GM19023 (cell line): ENCODE data around the gene NRG3.

Experiments
- ATAC-seq: cut with Tn5 transposase; IDR thresholded peaks from one replicate; pipeline ENCODE4 v1.9.1; 2021; ENCODE audit warnings: mild to moderate bottlenecking, moderate library complexity; ENCODE audit not compliant: unreplicated experiment

Gene NRG3

GRCh38 chr10:81874875-81875466 is at the start of gene NRG3:
NRG3 (plus strand) TSS chr10:81875194.
- ATAC-seq: no peak

- ATAC-seq: no peak
Measured at GRCh38 chr10:81828251-81828650, 46.7 kb upstream of the NRG3 start.

- no peak for ATAC-seq
Measured at GRCh38 chr10:81831060-81831459, 43.9 kb upstream of the NRG3 start.

GRCh38 chr10:81838950-81839349 is 36.0 kb upstream of the NRG3 start:
- ATAC-seq: no peak

GRCh38 chr10:81843042-81843441 is 32.0 kb upstream of the NRG3 start:
- ATAC-seq: no peak

- ATAC-seq: no peak
Measured at GRCh38 chr10:81847675-81848074, 27.3 kb upstream of the NRG3 start.

GRCh38 chr10:81848514-81848913 is 26.5 kb upstream of the NRG3 start:
- ATAC-seq: no peak

- no peak for ATAC-seq
Measured at GRCh38 chr10:81848931-81849330, 26.1 kb upstream of the NRG3 start.

GRCh38 chr10:81862596-81862995 is 12.4 kb upstream of the NRG3 start:
- ATAC-seq: no peak

- ATAC-seq: no peak
Measured at GRCh38 chr10:81863771-81864170, 11.2 kb upstream of the NRG3 start.

GRCh38 chr10:81865581-81865980 is 9.4 kb upstream of the NRG3 start:
- ATAC-seq: no peak

- ATAC-seq: peak; percentile 96
Measured at GRCh38 chr10:81866753-81867152, 8.2 kb upstream of the NRG3 start.

GRCh38 chr10:81870472-81870871 is 4.5 kb upstream of the NRG3 start:
- ATAC-seq: no peak

- ATAC-seq: no peak
Measured at GRCh38 chr10:81871558-81871957, 3.4 kb upstream of the NRG3 start.

GRCh38 chr10:81872206-81872862 is 2.7 kb upstream of the NRG3 start:
- ATAC-seq: no peak

GRCh38 chr10:81873231-81873931 is 1.6 kb upstream of the NRG3 start:
- ATAC-seq: no peak

- no peak for ATAC-seq
Measured at GRCh38 chr10:81873932-81874816, 820 bp upstream of the NRG3 start.

- no peak for ATAC-seq
Measured at GRCh38 chr10:81875467-81876252, 666 bp downstream of the NRG3 start.

- no peak for ATAC-seq
Measured at GRCh38 chr10:81876253-81877077, 1.5 kb downstream of the NRG3 start.

- ATAC-seq: no peak
Measured at GRCh38 chr10:81877596-81877995, 2.6 kb downstream of the NRG3 start.
